Stomach (tissue), 9 donors: ENCODE data around the gene ADAM8. TPM values are rescaled to one million over a fixed set of nuclear protein-coding genes. Genes with fewer than 3 reads are reported as not detected.

ENCODE experiments used
- DNase-seq, 2 donors: peaks; one replicate each; pipeline versions ENCODE4 v3.0.0 to v3.0.0-alpha.2; 2013 to 2019
- H3K27ac ChIP-seq, 5 donors: fragments of 200-600 bp in 4 of 5; sonication (generic) in 4 of 5; one replicate each; pipeline ENCODE4 v1.5.1; 2013 to 2019; ENCODE audit warnings: mild to moderate bottlenecking in 1 of 5, moderate library complexity in 1 of 5
- H3K27me3 ChIP-seq, 3 donors: fragments of 200-600 bp; sonication (generic); one replicate each; pipeline ENCODE4 v1.5.1; 2017 to 2019; ENCODE audit warnings: mixed run types in 1 of 3
- H3K36me3 ChIP-seq, 4 donors: fragments of 200-600 bp; sonication (generic); 1 replicate in 3 of 4; 2 replicates in 1 of 4; pipeline ENCODE4 v1.5.1; 2016 to 2019
- H3K4me1 ChIP-seq, 4 donors: fragments of 200-600 bp; sonication (generic); one replicate each; pipeline ENCODE4 v1.5.1; 2016 to 2019
- H3K4me3 ChIP-seq, 4 donors: fragments of 200-600 bp; sonication (generic) in 3 of 4; one replicate each; pipeline ENCODE4 v1.5.1; 2016 to 2019; ENCODE audit warnings: mild to moderate bottlenecking in 1 of 4
- H3K9me3 ChIP-seq, 4 donors: fragments of 200-600 bp; sonication (generic); one replicate each; pipeline ENCODE4 v1.5.1; 2016 to 2019
- EP300 ChIP-seq: sonication (generic); formaldehyde crosslinking; IDR thresholded peaks from one replicate; pipeline ENCODE4 v1.6.1; 2017; ENCODE audit warnings: antibody characterized with exemption
- POLR2A ChIP-seq, 4 donors: fragments of 450-650 bp; IDR thresholded peaks; one replicate each; pipeline ENCODE4 v1.6.1; 2016; ENCODE audit warnings: antibody characterized with exemption in 4 of 4, control low read depth in 2 of 4, mild to moderate bottlenecking in 1 of 4, moderate library complexity in 1 of 4
- POLR2AphosphoS5 ChIP-seq, 3 donors: sonication (generic); formaldehyde crosslinking; IDR thresholded peaks; one replicate each; pipeline ENCODE4 v1.6.1; 2016; ENCODE audit warnings: antibody characterized with exemption in 3 of 3
- WGBS, 5 donors: extraction: QIAGEN DNeasy Blood & Tissue Kit in 3 of 5; methylation state at CpG; one replicate each; pipeline versions ENCODE4 v1.1.5 to v1.1.7; 2013 to 2018; 5-methylcytosine and 5-hydroxymethylcytosine counted together
- intact Hi-C: fragments of 100-400 bp; cut with DNase I; formaldehyde crosslinking; loops from one replicate; pipeline ENCODE4 v1.15.1; 2023; ENCODE audit warnings: low total_unique reads
- polyA plus RNA-seq, 3 donors: library from polyadenylated mRNA; stranded (reverse); fragments of 200-250 nt; gene quantifications; one replicate each; pipeline ENCODE4 v1.2.3, GENCODE V29; 2013
- total RNA-seq, 5 donors: library from RNA; depleted of rRNA; stranded (reverse); fragments of >200 nt; gene quantifications; one replicate each; pipeline versions ENCODE4 v1.1.0 to v1.2.3, GENCODE V29; 2014 to 2016
- TF ChIP-seq, protein P1 (sequence below), 7 experiments: fragments of 450-650 bp in 4 of 7; fragments of 200-600 bp in 3 of 7; sonication (generic) in 3 of 7; IDR thresholded peaks; one replicate each; pipeline ENCODE4 v1.5.1; 2016 to 2019; ENCODE audit warnings: antibody characterized with exemption in 7 of 7, control low read depth in 2 of 7, mild to moderate bottlenecking in 1 of 7
- donor health status: healthy with polysubstance abuse.
- donor health status: Bipolar disorder and iron deficiency.
- donor health status: healthy.

The ADAM8 gene
- total and polyA plus RNA-seq, 8 donors: 1.8 to 50.8 (median 4.4) TPM; not detected in 1

DNA sequence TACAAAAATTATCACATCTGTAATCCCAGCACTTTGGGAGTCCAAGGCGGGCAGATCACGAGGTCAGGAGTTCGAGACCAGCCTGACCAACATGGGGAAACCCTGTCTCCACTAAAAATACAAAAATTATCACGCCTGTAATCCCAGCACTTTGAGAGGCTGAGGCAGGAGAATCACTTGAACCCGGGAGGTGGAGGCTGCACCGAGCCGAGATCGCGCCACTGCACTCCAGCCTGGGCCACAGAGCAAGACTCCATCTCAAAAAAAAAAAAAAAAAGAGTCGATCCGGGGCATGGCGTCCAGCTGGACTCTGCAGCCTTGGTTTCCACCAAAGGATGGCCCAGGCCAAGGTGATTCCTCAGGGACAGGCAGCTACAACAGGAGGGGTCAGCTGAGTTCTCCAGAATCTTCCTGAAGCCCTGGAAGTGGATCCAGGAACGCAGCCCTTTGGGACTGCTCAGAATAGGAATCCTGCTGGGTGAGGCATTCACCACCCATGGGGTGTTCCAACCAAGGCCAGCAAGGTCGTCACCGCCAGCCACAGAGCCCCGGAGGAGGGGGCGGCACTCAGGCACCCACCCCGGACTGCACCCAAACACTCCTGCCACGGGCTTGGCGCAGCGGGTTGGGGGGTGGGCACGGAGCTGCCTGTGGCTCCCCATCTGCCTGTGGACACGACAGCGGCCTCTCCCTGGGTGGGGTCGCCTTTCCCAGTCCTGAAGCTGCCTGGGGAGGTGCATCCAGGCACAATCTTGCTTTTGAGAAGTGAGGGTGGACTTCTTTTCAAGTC is 58.7 kb downstream of the ADAM8 start:
- H3K9me3 ChIP-seq: no peaks in the 10 kb centered on the region
- no peaks in the 10 kb centered on the region for H3K36me3 ChIP-seq
- intact Hi-C loops: no loop called here
- peaks cover 2 to 68% (median 25%) of the 10 kb centered on the region in 3 donors for H3K27me3 ChIP-seq
- no peak overlapping the region for H3K4me3 ChIP-seq
- TF ChIP-seq EP300 (no peak), POLR2A (IDR thresholded peaks at IDR 0.05) (no peak), POLR2AphosphoS5 (IDR thresholded peaks at IDR 0.05) (no peak)
- TF ChIP-seq, protein P1, sequence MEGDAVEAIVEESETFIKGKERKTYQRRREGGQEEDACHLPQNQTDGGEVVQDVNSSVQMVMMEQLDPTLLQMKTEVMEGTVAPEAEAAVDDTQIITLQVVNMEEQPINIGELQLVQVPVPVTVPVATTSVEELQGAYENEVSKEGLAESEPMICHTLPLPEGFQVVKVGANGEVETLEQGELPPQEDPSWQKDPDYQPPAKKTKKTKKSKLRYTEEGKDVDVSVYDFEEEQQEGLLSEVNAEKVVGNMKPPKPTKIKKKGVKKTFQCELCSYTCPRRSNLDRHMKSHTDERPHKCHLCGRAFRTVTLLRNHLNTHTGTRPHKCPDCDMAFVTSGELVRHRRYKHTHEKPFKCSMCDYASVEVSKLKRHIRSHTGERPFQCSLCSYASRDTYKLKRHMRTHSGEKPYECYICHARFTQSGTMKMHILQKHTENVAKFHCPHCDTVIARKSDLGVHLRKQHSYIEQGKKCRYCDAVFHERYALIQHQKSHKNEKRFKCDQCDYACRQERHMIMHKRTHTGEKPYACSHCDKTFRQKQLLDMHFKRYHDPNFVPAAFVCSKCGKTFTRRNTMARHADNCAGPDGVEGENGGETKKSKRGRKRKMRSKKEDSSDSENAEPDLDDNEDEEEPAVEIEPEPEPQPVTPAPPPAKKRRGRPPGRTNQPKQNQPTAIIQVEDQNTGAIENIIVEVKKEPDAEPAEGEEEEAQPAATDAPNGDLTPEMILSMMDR (IDR thresholded peaks at IDR 0.05): no peak
- no peaks in the 10 kb centered on the region for H3K4me1 ChIP-seq
- no peak for DNase-seq
- no peak overlapping the region for H3K27ac ChIP-seq
- WGBS, 5 donors: 78 to 85% (median 79%) methylated on average over 24 to 25 of the region's 25 CpGs

DNA sequence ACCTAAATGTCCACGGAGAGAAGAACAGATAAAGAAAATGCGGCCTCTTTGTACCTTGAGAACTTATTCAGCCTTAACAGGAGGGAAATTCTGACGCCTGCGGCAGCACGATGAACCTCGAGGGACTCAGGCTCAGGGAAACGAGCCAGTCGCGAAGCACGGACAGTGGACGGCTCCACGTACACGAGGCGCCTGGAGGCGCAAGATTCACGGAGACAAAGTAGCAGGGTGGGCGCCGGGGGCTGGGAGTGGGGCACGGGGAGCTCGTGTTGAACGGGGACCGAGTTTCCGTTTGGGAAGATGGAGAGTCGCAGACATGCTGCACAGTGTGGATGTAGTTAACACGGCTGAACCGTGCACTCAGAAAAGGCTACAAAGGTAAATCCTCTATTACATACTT is 59.9 kb downstream of the ADAM8 start:
- intact Hi-C loops: no loop called here
- Histone ChIP-seq H3K9me3 (no peaks in the 10 kb centered on the region), H3K4me3 (no peak overlapping the region), H3K27ac (no peak overlapping the region), H3K27me3 (peaks cover 2 to 73% (median 25%) of the 10 kb centered on the region in 3 donors), H3K36me3 (no peaks in the 10 kb centered on the region), H3K4me1 (no peaks in the 10 kb centered on the region)
- 82 to 87% (median 85%) methylated on average over 26 of the region's 26 CpGs for WGBS, 5 donors
- TF ChIP-seq POLR2A (IDR thresholded peaks at IDR 0.05) (no peak), POLR2AphosphoS5 (IDR thresholded peaks at IDR 0.05) (no peak), EP300 (no peak)
- TF ChIP-seq, protein P1 (IDR thresholded peaks at IDR 0.05): no peak
- DNase-seq: no peak

DNA sequence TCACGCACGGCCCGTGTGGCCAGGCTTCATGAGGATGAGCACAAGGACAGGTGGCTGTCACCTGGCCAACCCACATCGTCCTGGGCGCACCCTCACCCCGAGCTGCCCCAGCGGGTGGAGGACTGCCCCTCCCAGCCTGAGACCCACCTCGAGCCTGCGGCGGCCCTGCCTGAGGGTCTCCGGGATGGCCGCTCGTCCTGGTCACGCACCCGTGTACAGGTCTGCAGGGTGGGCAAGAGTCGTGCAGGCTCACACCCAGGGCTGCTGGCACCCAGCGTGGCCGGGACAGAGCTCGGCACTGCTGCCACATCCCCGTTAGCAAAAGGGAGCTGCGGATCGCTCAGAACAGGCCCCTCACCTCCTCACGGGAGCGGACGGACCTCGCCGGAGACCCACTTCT is 61.1 kb downstream of the ADAM8 start:
- H3K36me3 ChIP-seq: no peaks in the 10 kb centered on the region
- H3K9me3 ChIP-seq: no peaks in the 10 kb centered on the region
- WGBS, 5 donors: 90 to 97% (median 92%) methylated on average over 23 to 27 of the region's 27 CpGs
- H3K27me3 ChIP-seq: peaks cover 2 to 74% (median 24%) of the 10 kb centered on the region in 3 donors
- TF ChIP-seq EP300 (no peak), POLR2A (IDR thresholded peaks at IDR 0.05) (no peak), POLR2AphosphoS5 (IDR thresholded peaks at IDR 0.05) (no peak)
- TF ChIP-seq, protein P1 (IDR thresholded peaks at IDR 0.05): no peak
- intact Hi-C loops: no loop called here
- H3K4me3 ChIP-seq: no peak overlapping the region
- DNase-seq: no peak
- H3K4me1 ChIP-seq: no peaks in the 10 kb centered on the region
- no peak overlapping the region for H3K27ac ChIP-seq

DNA sequence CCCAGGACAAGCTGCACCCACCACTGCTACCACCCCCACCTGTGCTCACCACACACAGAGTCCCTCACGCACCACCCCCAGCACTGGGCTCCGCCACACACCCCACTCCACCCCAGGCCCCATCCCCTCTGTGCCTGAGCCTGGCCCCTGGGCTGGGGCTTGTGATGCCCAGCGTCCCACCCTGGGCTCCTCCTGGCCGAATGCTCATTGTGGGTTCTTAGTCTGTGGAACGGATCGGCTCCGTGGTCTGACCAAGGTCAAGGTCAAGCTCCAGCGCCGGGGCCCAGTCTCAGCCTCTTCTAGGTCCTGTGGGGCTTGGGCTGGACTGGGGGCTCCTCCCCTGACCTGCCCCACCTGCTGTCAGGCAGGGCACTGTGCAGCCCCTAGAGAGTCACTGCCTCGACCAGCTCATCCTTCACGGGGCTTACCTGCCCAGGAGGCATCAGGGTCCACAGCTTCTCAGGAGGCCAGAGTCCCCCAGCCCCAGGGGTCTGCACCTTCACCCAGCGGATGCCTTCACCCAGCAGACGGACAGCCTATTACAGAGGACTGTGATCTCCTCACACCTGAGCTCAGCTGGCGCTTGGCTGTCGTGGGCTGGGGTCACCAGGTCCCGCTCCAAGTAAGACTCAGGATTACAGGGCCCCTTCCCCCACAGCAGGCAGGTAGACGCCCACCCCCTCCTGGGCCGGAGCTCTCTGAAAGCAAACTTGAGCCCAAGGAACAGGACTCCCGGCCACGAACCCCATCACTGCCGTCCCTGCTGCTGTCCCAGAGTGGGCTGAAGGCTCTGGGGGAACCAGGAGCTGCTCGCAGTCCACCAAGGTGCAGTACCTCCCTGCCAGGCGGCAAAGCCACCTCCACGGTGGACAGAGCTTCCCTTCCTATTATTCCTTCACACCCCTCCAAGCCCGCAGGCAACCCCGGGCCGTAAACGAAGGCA is 61.9 kb downstream of the ADAM8 start:
- 75 to 83% (median 79%) methylated on average over 15 to 28 of the region's 28 CpGs for WGBS, 5 donors
- no peak overlapping the region for H3K4me3 ChIP-seq
- no peak for TF ChIP-seq POLR2A (IDR thresholded peaks at IDR 0.05)
- no peak for TF ChIP-seq EP300
- no peak for TF ChIP-seq POLR2AphosphoS5 (IDR thresholded peaks at IDR 0.05)
- TF ChIP-seq, protein P1 (IDR thresholded peaks at IDR 0.05): no peak
- H3K9me3 ChIP-seq: no peaks in the 10 kb centered on the region
- DNase-seq: no peak
- H3K4me1 ChIP-seq: no peaks in the 10 kb centered on the region
- no peaks in the 10 kb centered on the region for H3K36me3 ChIP-seq
- no peak overlapping the region for H3K27ac ChIP-seq
- intact Hi-C loops: no loop called here
- H3K27me3 ChIP-seq: peaks cover 2 to 69% (median 16%) of the 10 kb centered on the region in 3 donors
